GM19455 (cell line): Measurements from ENCODE around the gene KDM5C.

Experiments used
- ATAC-seq: cut with Tn5 transposase; IDR thresholded peaks from one replicate; pipeline ENCODE4 v1.9.1; 2021; ENCODE audit not compliant: unreplicated experiment

The KDM5C gene

GRCh38 chrX:53224860-53225797 lies at the start of gene KDM5C:
Gene KDM5C (minus strand): TSS chrX:53225207. CDS start chrX:53224889, 318 bp downstream.
- ATAC-seq = peak; percentile 80

DNA sequence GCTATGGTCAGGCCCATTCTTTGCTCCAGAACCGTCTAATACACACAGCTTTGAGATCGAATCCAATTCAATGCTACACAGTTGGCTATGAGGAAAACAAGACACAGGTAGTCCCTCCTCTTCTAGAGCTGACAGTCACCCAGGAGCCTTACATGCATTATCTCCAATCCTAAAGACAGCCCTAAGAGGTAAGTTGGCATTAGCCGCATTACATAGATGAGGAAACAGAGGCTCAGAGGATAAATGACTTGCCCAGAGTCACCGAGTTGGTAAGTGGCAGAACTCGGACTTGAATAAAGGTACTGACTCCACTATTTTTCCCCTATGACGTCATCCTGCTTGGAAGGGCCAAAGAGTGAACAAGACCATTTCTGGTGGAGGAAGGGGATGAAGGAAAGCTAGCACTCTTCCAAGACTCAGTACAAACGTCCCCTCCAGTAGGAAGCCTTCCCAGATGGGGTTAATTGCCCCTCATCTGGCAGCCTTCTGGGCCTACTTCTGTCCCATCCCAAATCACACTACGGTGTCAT lies 47.9 kb upstream of the KDM5C start:
- no peak for ATAC-seq

DNA sequence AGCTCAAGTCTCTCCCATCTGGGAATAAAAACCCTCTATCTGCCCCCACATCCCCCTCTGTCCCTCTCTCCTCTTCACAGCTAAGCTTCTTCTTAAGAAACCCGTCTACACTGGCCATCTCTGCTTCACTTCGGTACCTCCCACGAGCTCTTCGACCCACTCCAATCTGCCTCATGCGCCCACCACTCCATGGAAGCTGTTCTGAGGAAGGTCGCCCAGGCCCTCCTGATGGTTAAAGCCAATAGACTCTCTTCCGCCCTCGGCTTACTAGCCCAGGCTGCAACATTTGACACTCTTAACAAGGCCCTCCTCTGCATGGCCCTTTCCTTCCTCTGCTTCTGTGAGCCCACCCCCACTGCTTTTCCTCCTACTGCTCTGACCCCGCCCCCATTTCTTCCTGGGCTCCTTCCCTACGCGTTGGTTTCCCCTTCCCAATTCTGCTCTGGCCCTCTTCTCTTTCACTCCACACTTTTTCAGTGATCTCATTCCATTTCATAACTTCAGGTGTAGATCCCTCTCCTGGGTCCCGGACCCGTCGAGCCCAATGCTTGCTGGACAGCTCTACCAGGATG lies 44.6 kb upstream of the KDM5C start:
- no peak for ATAC-seq

DNA sequence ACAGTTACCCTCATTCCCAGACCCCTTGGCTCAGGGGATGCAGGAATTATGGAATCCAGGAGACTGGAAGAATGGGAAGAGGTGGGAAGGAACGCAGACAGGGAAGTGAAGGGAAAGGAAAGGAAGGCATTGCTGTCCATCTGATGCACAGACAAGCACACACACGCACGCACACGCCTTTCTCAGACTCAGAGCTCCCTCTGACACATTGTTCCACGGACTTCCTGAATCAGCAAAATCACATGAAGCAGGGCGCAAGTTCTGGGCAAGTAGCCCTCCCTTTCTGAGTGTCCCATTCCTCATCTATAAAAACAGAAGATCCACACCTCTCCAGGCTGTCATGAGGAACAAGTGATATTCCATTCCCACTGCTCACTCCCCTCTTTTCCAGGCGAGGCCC lies 43.2 kb upstream of the KDM5C start:
- no peak for ATAC-seq

DNA sequence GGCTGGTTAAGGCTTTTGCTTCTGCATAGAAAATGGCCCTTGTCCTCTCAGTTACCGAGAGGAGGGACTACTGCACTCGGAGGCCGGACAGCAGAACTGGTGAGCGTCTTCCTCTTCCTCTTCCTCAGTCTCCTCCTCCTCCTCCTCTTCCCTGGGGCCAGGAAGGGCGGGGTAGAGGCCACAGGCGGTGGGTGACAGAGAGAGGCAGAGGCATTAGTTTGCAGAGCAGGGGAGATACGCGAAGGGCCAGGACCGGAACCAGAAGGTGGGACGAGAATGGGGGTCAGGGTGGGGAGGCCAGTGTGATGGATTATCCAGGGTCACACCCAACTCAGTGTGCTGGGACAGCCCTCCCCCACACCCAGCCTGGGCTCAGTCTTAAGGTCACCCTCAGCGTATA lies 41.9 kb upstream of the KDM5C start:
- ATAC-seq = no peak

GRCh38 chrX:53265771-53266574 lies 41.0 kb upstream of the KDM5C start:
- no peak for ATAC-seq

GRCh38 chrX:53263597-53264094 lies 38.6 kb upstream of the KDM5C start:
- ATAC-seq = no peak

GRCh38 chrX:53262918-53263394 lies 37.9 kb upstream of the KDM5C start:
- ATAC-seq = no peak

DNA sequence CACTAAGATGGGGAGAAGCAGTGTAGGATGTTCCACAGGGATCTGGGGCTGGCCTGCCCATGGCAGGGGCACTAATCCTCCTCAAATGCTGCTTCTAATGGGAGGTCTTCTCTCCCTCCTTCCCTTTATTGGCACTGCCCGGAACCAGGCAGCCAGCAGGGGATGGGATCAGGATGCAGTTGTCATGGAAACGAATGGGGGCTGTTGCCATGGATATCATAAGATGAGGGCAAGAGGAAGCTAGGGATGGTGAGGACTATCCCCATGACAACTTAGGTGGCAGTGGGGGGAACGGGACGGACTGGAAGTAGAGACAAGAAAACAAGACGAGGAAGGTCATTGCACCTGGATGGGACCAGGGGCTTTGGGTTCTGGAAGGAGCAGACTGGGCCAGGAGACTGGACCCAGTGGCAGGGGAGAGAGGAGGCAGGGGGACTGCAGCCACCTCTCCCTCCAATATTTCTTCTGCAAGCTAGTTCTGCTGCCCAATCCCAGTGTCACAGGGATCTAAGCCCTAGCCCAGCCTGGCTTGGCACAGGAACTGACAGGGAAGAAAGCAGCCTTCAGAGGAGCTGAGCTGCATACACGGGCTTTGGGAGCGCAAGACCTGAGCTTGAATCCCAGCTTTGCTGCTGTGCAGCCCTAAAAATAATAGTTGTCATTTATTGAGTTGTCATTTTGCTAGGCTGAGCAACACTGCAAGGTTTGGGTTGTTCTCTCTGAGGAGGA lies 37.3 kb upstream of the KDM5C start:
- ATAC-seq = no peak

- ATAC-seq = no peak
These were observed 36.5 kb upstream of the KDM5C start for GRCh38 chrX:53261355-53261972.

- no peak for ATAC-seq
These were observed 35.8 kb upstream of the KDM5C start for GRCh38 chrX:53260836-53261235.

- ATAC-seq = no peak
These were observed 32.8 kb upstream of the KDM5C start for GRCh38 chrX:53257670-53258423.

GRCh38 chrX:53257166-53257565 lies 32.2 kb upstream of the KDM5C start:
- no peak for ATAC-seq

DNA sequence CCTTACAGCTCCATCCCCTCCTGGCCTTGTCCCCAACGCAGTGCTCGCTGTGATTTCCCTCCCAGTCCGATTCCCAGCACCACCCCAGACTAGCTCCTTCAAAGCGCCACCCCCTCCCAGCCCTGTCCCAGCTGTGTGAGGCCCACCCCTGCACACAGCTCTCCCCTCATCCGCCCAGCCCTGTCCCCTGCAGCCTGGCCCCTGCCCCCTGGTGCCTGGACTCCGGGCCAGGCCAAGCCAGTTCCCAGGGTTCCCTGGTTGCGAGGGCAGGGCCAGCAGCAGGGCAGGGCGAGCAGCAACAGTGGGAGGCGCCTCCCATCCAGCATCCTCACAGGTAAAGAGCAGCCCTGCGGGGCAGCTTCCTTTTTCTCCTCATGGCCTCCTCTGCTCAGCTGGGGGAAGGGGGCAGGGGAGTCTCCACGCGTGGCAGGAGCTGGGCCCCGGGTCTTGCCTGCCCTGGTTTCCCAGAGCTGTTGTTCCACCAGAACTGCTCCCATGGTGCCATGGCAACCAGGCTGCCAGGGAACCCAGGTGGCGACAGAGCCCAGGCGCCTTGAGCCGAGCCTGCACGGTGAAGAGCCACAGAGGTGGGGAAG lies 31.5 kb upstream of the KDM5C start:
- no peak for ATAC-seq

DNA sequence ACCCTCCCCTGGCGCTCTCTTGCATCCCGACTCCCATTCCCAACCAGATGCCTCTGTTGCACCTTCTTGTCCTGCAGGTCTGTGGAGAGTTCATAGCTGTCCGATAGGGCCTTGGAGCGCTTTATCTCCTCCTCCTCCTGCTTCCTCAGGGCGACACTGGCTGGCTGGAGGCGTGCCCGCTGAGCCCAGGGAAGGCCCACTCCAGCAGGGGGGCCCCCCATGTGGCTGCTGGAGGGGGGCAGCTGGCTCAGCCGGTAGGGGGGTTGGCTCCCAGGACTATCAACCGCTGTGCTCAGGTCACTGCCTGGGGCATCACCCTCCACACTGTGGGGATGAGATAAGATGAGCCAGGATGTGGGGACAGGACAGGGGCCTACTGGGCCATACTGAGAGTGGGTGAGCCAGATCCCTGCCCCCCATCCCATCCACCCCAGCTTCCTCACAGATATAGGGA lies 30.8 kb upstream of the KDM5C start:
- no peak for ATAC-seq

- no peak for ATAC-seq
These were observed 29.8 kb upstream of the KDM5C start for GRCh38 chrX:53254570-53255461.

DNA sequence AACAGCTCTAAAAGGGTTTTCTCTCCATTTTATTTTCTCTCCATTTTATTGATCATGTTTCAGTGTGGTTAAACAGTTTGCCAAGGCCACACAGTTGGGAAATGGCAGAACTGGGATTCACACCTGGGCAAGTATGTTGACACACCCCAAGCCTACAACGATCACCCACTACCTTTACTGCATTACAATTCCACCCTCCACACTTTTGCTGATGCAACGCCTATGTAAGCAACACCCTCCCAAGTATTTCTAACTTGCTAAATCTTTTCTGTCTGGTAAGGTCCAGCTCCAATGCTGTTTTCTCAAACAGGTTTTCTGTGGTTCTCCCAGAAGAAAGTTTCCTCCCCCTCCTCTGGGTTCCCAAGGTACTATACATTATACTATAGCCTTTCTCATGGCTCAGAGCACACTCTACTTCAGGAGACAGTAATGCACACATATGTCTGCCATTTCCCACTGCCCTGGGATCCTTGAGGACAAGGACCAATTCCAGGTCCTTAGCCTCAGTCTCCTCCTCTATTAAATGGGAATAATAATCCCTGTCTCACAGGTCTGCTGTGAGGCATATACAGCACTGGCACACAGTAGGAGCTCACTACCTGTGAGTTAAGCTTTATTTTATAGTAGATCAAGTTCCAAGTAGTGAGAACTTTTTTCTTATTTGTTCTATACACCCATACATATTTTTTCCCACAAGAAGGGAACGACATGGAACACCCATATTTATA lies 28.4 kb upstream of the KDM5C start:
- ATAC-seq = no peak
